Neural progenitor cell (in vitro differentiated cells): ENCODE data around the gene PROX2.

ENCODE experiments used
- CTCF ChIP-seq: fragments of 200-600 bp; sonication (generic); IDR thresholded peaks from 2 replicates; pipeline ENCODE4 v1.5.1; 2017; ENCODE audit warnings: antibody characterized with exemption, mild to moderate bottlenecking
- EZH2 ChIP-seq: fragments of 200-600 bp; sonication (generic); IDR thresholded peaks from 2 replicates; pipeline ENCODE4 v1.6.1; 2017; ENCODE audit warnings: antibody characterized with exemption, mild to moderate bottlenecking, moderate library complexity
- EZH2phosphoT487 ChIP-seq: fragments of 200-600 bp; sonication (generic); IDR thresholded peaks from 2 replicates; pipeline ENCODE4 v1.6.1; 2017; ENCODE audit warnings: antibody characterized with exemption

DNA sequence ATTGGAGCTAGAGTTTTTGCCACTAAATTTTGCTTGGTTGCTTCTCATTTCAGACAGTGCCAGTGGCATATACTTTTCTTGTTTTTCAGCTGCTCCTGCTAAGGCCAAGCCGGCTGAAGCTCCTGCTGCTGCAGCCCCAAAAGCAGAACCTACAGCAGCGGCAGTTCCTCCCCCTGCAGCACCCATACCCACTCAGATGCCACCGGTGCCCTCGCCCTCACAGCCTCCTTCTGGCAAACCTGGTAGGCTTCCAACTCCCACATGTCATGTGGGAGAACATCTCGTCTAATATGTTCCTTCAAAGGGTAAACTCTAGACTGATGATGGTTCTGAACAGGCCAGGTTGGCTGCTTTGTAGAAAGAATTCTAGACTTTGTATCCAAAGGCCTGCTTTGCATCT is 16.8 kb upstream of the PROX2 start:
- no peak for TF ChIP-seq CTCF
- no peak for TF ChIP-seq EZH2
- no peak for TF ChIP-seq EZH2phosphoT487
